IPS-18c (cell line): ENCODE data around the gene SMAD3.
"Not testable (repeated sequence)": the region's sequence is repeated elsewhere in the genome, so short reads cannot be mapped to it uniquely, and the experiment has no call there.

Experiments
- H3K4me3 ChIP-seq: 2 replicates; pipeline ENCODE4 v1.7.0; 2013; ENCODE audit warnings: low read depth, mild to moderate bottlenecking, low read length, moderate library complexity; ENCODE audit not compliant: insufficient read depth
- H3K9me3 ChIP-seq: one replicate; pipeline ENCODE4 v1.6.1; 2013; ENCODE audit warnings: mild to moderate bottlenecking, low read length, moderate library complexity; ENCODE audit not compliant: control insufficient read depth, insufficient read depth

SMAD3 gene

GRCh38 chr15:67109141-67110034, 44.0 kb downstream of the SMAD3 start:
- Histone ChIP-seq H3K9me3 (no peaks in the 10 kb centered on the region), H3K4me3 (no peak overlapping the region)

DNA sequence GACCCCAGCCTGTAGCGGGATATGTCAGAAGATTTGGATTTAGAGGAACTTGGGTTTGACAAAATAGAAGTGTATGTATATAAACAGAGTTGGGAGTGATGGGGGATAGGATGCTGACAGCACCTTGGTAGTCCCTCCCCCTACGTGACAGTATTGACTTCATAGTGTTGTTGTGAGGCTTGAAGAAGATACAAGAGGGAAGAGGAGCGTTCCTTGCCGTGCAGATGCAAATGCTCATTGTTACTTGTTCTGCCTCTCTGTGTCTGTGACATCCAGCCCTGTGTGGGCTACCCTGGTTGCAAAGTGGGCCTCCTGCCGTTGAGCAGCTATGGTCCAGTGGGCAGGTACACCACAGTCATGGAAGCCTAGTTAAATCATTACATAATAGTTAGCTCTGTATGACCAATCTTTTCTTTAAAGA, 45.0 kb downstream of the SMAD3 start:
- Histone ChIP-seq H3K9me3 (no peaks in the 10 kb centered on the region), H3K4me3 (no peak overlapping the region)

GRCh38 chr15:67110958-67111864, 45.8 kb downstream of the SMAD3 start:
- H3K4me3 ChIP-seq, result no peak overlapping the region
- no peaks in the 10 kb centered on the region for H3K9me3 ChIP-seq

GRCh38 chr15:67114046-67114445, 48.6 kb downstream of the SMAD3 start:
- Histone ChIP-seq H3K9me3 (no peaks in the 10 kb centered on the region), H3K4me3 (no peak overlapping the region)

GRCh38 chr15:67114846-67115585, 49.6 kb downstream of the SMAD3 start:
- H3K4me3 ChIP-seq, result no peak overlapping the region
- no peaks in the 10 kb centered on the region for H3K9me3 ChIP-seq

DNA sequence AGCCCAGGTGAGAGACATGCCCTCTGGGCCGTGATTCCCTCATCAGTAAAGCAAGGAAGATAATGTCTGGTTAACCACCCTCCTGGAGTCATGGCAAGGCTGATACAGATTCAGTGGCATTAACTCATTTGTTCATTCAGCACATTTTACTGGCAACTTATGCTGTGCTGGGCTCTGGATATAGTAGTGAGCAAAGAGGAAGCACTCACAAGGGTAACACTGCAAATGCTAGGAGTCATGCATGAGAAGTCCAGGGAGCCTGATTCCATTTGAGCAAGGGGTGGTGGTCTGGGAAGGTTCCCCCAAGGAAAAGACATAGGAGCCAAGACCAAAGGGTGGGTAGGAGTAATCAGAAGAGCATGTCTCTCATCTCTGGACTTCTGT, 50.2 kb downstream of the SMAD3 start:
- no peak overlapping the region for H3K4me3 ChIP-seq
- no peaks in the 10 kb centered on the region for H3K9me3 ChIP-seq

- Histone ChIP-seq H3K9me3 (no peaks in the 10 kb centered on the region), H3K4me3 (no peak overlapping the region)
Measured at GRCh38 chr15:67116742-67117141, 51.3 kb downstream of the SMAD3 start.

- H3K4me3 ChIP-seq, result no peak overlapping the region
- no peaks in the 10 kb centered on the region for H3K9me3 ChIP-seq
Measured at GRCh38 chr15:67117370-67117769, 52.0 kb downstream of the SMAD3 start.

- no peak overlapping the region for H3K4me3 ChIP-seq
Measured at GRCh38 chr15:67118808-67119207, 53.4 kb downstream of the SMAD3 start.

GRCh38 chr15:67119238-67119846, 53.9 kb downstream of the SMAD3 start:
- no peak overlapping the region for H3K4me3 ChIP-seq

More at GRCh38 chr15:67118808-67119207, 53.4 kb downstream of the SMAD3 start:
- H3K9me3 ChIP-seq, result peaks cover 2% of the 10 kb centered on the region

GRCh38 chr15:67120009-67120838, 54.8 kb downstream of the SMAD3 start:
- peaks cover 2% of the 10 kb centered on the region for H3K9me3 ChIP-seq

More at GRCh38 chr15:67119238-67119846, 53.9 kb downstream of the SMAD3 start:
- peaks cover 2% of the 10 kb centered on the region for H3K9me3 ChIP-seq

GRCh38 chr15:67120839-67121643, 55.6 kb downstream of the SMAD3 start:
- Histone ChIP-seq H3K4me3 (no peak overlapping the region), H3K9me3 (peaks cover 2% of the 10 kb centered on the region)

More at GRCh38 chr15:67120009-67120838, 54.8 kb downstream of the SMAD3 start:
- no peak overlapping the region for H3K4me3 ChIP-seq

GRCh38 chr15:67121644-67122605, 56.5 kb downstream of the SMAD3 start:
- Histone ChIP-seq H3K4me3 (no peak overlapping the region), H3K9me3 (peaks cover 2% of the 10 kb centered on the region)

GRCh38 chr15:67122816-67123215, 57.4 kb downstream of the SMAD3 start:
- not testable (repeated sequence) for H3K4me3 ChIP-seq, H3K9me3 ChIP-seq
